SK-N-MC (cell line): ENCODE results near the gene HAND2.

Source experiments
- EZH2 ChIP-seq: fragments of 200-600 bp; sonication (generic); IDR thresholded peaks from one replicate; pipeline ENCODE4 v1.6.1; 2017; ENCODE audit warnings: antibody characterized with exemption
- FOXP2 ChIP-seq: optimal IDR thresholded peaks from 2 replicates; pipeline ENCODE3; 2011; ENCODE audit warnings: mild to moderate bottlenecking, moderate library complexity; ENCODE audit not compliant: insufficient read depth; ENCODE audit errors: extremely low read length, control extremely low read depth
- POLR2AphosphoS5 ChIP-seq: IDR thresholded peaks from 2 replicates; pipeline ENCODE4 v1.6.1; 2012; ENCODE audit warnings: mild to moderate bottlenecking, low read depth, low read length, borderline replicate concordance

GRCh38 chr4:173506597-173507211, 23.3 kb downstream of the HAND2 start:
- TF ChIP-seq POLR2AphosphoS5, result no peak
- TF ChIP-seq EZH2, result no peak
- TF ChIP-seq FOXP2, result no peak
